SK-N-SH treated with all-trans-retinoic acid at 6 μM for 48 hours (cell line): ENCODE results near the gene PTPMT1.

Source experiments
- ATAC-seq: fragments of 200-7000 bp; cut with Tn5 transposase; 3 replicates; pipeline ENCODE4 v1.9.1; 2020; ENCODE audit warnings: mild to moderate bottlenecking, moderate library complexity
- ARNTL ChIP-seq: fragments of 450-650 bp; formaldehyde crosslinking; IDR thresholded peaks from 2 replicates; pipeline ENCODE4 v1.5.0; 2020; ENCODE audit warnings: low read depth, mild to moderate bottlenecking, moderate library complexity, borderline replicate concordance
- BACH2 ChIP-seq: fragments of 250-450 bp; sonication (Bioruptor Pico); IDR thresholded peaks from 2 replicates; pipeline ENCODE4 v1.9.0; 2021; ENCODE audit warnings: mild to moderate bottlenecking, borderline replicate concordance
- CREB5 ChIP-seq: fragments of 250-450 bp; sonication (Bioruptor Pico); IDR thresholded peaks from 2 replicates; pipeline ENCODE4 v1.5.1; 2020; ENCODE audit warnings: low read depth, mild to moderate bottlenecking, moderate library complexity
- CSRNP3 ChIP-seq: fragments of 250-450 bp; sonication (Bioruptor Pico); IDR thresholded peaks from 2 replicates; pipeline ENCODE4 v1.5.1; 2021; ENCODE audit warnings: mild to moderate bottlenecking, moderate library complexity
- GLIS3 ChIP-seq: fragments of 250-450 bp; sonication (Bioruptor Pico); IDR thresholded peaks from 2 replicates; pipeline ENCODE4 v1.5.0; 2020; ENCODE audit warnings: mild to moderate bottlenecking, moderate library complexity
- OSR1 ChIP-seq: fragments of 250-450 bp; sonication (Bioruptor Pico); IDR thresholded peaks from 2 replicates; pipeline ENCODE4 v1.8.0; 2022; ENCODE audit warnings: moderate library complexity, mild to moderate bottlenecking, inconsistent platforms
- PATZ1 ChIP-seq: fragments of 250-450 bp; sonication (Bioruptor Pico); IDR thresholded peaks from 2 replicates; pipeline ENCODE4 v1.8.0; 2020; ENCODE audit warnings: mild to moderate bottlenecking, moderate library complexity, borderline replicate concordance
- POU6F1 ChIP-seq: fragments of 250-450 bp; sonication (Bioruptor Pico); IDR thresholded peaks from 2 replicates; pipeline ENCODE4 v1.8.0; 2021; ENCODE audit warnings: low read depth, mild to moderate bottlenecking, moderate library complexity, borderline replicate concordance
- SNAI2 ChIP-seq: fragments of 250-450 bp; sonication (Bioruptor Pico); IDR thresholded peaks from 2 replicates; pipeline ENCODE4 v1.5.0; 2020; ENCODE audit warnings: mild to moderate bottlenecking, moderate library complexity
- TCF4 ChIP-seq: fragments of 250-450 bp; sonication (Bioruptor Pico); IDR thresholded peaks from 2 replicates; pipeline ENCODE4 v1.8.0; 2021; ENCODE audit warnings: mild to moderate bottlenecking, moderate library complexity, borderline replicate concordance
- TOX ChIP-seq: fragments of 250-450 bp; sonication (Bioruptor Pico); IDR thresholded peaks from 2 replicates; pipeline ENCODE4 v1.8.0; 2021; ENCODE audit warnings: mild to moderate bottlenecking, moderate library complexity, borderline replicate concordance
- TSHZ2 ChIP-seq: fragments of 250-450 bp; sonication (Bioruptor Pico); IDR thresholded peaks from 2 replicates; pipeline ENCODE4 v1.5.0; 2020; ENCODE audit warnings: mild to moderate bottlenecking, moderate library complexity
- ZFP3 ChIP-seq: fragments of 250-450 bp; sonication (Bioruptor Pico); IDR thresholded peaks from 2 replicates; pipeline ENCODE4 v1.5.0; 2020; ENCODE audit warnings: mild to moderate bottlenecking, moderate library complexity
- ZFP30 ChIP-seq: fragments of 450-650 bp; formaldehyde crosslinking; IDR thresholded peaks from 2 replicates; pipeline ENCODE4 v1.5.0; 2022; ENCODE audit warnings: mild to moderate bottlenecking, moderate library complexity
- ZNF565 ChIP-seq: fragments of 450-650 bp; formaldehyde crosslinking; conservative IDR thresholded peaks from 2 replicates; pipeline ENCODE4 v1.5.0; 2020; ENCODE audit warnings: low read depth, mild to moderate bottlenecking, moderate library complexity
- ZNF8 ChIP-seq: fragments of 450-650 bp; formaldehyde crosslinking; IDR thresholded peaks from 2 replicates; pipeline ENCODE4 v1.5.0; 2020; ENCODE audit warnings: mild to moderate bottlenecking, moderate library complexity

The PTPMT1 gene

GRCh38 chr11:47569646-47570045, 4.2 kb downstream of the PTPMT1 start:
- TF ChIP-seq OSR1 (CRISPR knock-in tag) (no peak), ZNF565 (CRISPR knock-in tag) (no peak), TOX (CRISPR knock-in tag) (no peak), ZFP3 (CRISPR knock-in tag) (no peak), TSHZ2 (CRISPR knock-in tag) (no peak), CREB5 (CRISPR knock-in tag) (no peak)
- TF ChIP-seq, all 23 proteins: peak for 0
- ATAC-seq, result no peak

- no peak for ATAC-seq
- TF ChIP-seq CREB5 (CRISPR knock-in tag) (no peak), CSRNP3 (CRISPR knock-in tag) (no peak), PATZ1 (CRISPR knock-in tag) (no peak), BACH2 (CRISPR knock-in tag) (no peak), ZNF8 (no peak), SNAI2 (CRISPR knock-in tag) (no peak)
- TF ChIP-seq, all 23 proteins: peak for 0
Measured at GRCh38 chr11:47570651-47571356, 5.4 kb downstream of the PTPMT1 start.

- TF ChIP-seq ZFP30 (CRISPR knock-in tag) (no peak), POU6F1 (CRISPR knock-in tag) (no peak), TCF4 (CRISPR knock-in tag) (no peak), SNAI2 (CRISPR knock-in tag) (no peak), ZFP3 (CRISPR knock-in tag) (no peak), ARNTL (no peak), TOX (CRISPR knock-in tag) (no peak), TSHZ2 (CRISPR knock-in tag) (no peak), ZNF8 (no peak), PATZ1 (CRISPR knock-in tag) (no peak), GLIS3 (CRISPR knock-in tag) (no peak), CSRNP3 (CRISPR knock-in tag) (no peak)
Measured at GRCh38 chr11:47571357-47571729, 5.9 kb downstream of the PTPMT1 start.

More at GRCh38 chr11:47571357-47571729, 5.9 kb downstream of the PTPMT1 start:
- no peak for ATAC-seq
